ENCODE data around the gene CACNA2D4. TPM values are rescaled to one million over a fixed set of nuclear protein-coding genes. Genes with fewer than 3 reads are reported as not detected.

The CACNA2D4 gene
- total RNA-seq, 4 donors from 2014 or later, result 0.25 to 3.1 (median 0.68) TPM

DNA sequence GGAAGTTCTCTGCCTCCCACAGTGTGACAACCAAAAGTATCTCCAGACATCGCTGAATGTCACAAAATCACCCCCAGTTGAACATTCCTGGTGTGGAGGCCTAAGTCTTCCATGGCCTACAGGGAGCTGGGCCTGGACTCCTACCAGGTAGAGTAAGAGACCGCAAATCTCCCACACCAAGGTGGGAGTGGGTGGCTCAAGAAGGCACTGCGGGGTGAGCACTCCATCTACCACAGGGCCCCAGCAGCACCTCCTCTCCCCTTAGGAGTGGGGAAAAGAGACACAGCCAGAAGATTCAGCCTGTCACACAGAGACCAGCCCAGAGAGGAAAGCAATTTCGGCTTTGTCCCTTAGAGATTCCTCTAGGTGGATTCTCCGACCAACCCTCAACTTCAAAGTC, 72.6 kb downstream of the CACNA2D4 start:
- ATAC-seq, result no peak
- DNase-seq, result no peak
- Histone ChIP-seq H3K27ac (no peak overlapping the region), H3K4me3 (no peak overlapping the region), H3K9me3 (no peaks in the 10 kb centered on the region), H3K36me3 (no peaks in the 10 kb centered on the region), H3K4me1 (no peaks in the 10 kb centered on the region), H3K27me3 (peaks cover 0 to 6% (median 3%) of the 10 kb centered on the region in 3 donors)
- intact Hi-C loops (cut with DNase I; ENCODE audit: low total_unique reads) (no loop called here), in situ Hi-C loops (cut with MboI; ENCODE audit: low sequenced_read_pairs in 4 of 4) (no loop called here)
- TF ChIP-seq, protein P1, sequence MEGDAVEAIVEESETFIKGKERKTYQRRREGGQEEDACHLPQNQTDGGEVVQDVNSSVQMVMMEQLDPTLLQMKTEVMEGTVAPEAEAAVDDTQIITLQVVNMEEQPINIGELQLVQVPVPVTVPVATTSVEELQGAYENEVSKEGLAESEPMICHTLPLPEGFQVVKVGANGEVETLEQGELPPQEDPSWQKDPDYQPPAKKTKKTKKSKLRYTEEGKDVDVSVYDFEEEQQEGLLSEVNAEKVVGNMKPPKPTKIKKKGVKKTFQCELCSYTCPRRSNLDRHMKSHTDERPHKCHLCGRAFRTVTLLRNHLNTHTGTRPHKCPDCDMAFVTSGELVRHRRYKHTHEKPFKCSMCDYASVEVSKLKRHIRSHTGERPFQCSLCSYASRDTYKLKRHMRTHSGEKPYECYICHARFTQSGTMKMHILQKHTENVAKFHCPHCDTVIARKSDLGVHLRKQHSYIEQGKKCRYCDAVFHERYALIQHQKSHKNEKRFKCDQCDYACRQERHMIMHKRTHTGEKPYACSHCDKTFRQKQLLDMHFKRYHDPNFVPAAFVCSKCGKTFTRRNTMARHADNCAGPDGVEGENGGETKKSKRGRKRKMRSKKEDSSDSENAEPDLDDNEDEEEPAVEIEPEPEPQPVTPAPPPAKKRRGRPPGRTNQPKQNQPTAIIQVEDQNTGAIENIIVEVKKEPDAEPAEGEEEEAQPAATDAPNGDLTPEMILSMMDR (IDR thresholded peaks at IDR 0.05 in 4 of 5, conservative IDR thresholded peaks at IDR 0.05 in 1 of 5), result no peak

DNA sequence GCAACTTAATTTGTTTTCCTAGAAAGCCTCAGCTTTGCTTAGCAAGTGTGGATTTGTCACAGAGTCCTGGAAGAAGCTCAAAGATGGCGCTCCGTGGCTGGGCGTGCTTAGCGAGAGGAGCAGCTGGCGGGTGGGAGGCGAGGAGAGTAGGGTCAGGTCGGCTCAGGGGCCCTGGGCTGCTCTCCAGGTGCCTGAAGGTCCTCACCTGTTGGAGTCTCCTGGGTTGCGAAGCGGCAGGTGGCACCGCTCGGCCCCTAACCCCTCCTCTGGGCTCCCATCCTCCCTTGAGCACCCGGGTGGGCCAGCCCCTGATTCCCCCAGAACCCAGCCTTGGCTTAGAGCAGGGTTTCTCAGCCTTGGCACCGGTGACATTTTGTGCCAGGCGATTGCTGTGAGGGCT, 73.0 kb downstream of the CACNA2D4 start:
- in situ Hi-C loops (cut with MboI; ENCODE audit: low sequenced_read_pairs in 4 of 4), result no loop called here
- ATAC-seq (no peak), DNase-seq (peak in 1 of 2 donors; percentile 3)
- Histone ChIP-seq H3K4me3 (no peak overlapping the region), H3K9me3 (no peaks in the 10 kb centered on the region), H3K36me3 (no peaks in the 10 kb centered on the region), H3K27me3 (peaks cover 0 to 6% (median 3%) of the 10 kb centered on the region in 3 donors), H3K27ac (no peak overlapping the region), H3K4me1 (no peaks in the 10 kb centered on the region)
- TF ChIP-seq, protein P1 (IDR thresholded peaks at IDR 0.05 in 4 of 5, conservative IDR thresholded peaks at IDR 0.05 in 1 of 5), result no peak
- no peak for TF ChIP-seq POLR2A (IDR thresholded peaks at IDR 0.05)
- intact Hi-C loops (cut with DNase I; ENCODE audit: low total_unique reads), result no loop called here

DNA sequence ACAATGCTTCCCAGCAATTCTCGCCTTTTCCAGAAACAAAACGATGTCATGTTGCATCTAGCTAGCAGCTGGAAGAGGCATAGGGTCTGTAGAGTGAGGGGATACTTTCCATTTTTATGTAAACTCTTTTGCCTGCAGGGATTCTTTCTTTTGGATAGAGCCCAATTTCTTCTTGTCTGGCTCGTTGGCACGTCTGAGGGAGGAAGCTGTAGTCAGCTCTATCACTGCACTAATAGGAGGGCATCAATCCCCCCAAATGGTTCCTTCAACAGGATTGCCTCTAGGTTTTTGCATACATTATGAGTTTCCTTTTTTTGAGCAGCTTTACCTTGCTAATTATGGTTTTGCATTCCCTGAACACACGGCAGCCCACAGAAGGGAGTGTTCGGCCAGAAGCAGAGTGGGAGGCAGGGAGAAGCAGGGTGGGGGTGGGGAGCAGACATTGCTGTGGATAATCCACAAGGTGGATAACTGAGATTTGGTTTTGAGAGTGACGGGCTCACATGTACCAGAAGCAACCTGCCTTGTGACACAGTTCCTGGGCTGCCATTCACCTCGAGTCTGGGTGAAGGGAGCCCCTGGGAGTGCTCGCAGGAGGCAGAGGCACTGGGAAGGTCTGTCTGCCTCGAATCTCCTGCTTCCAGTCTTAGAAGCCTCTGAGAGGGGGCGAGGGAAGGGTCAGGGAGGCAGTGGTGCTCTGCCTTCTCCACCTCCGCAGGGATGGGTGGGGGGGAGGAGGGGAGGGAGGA, 73.6 kb downstream of the CACNA2D4 start:
- H3K27ac ChIP-seq, result no peak overlapping the region
- H3K27me3 ChIP-seq, result peaks cover 0 to 6% (median 3%) of the 10 kb centered on the region in 3 donors
- ATAC-seq (no peak), DNase-seq (peak in 1 of 2 donors; percentile 3)
- in situ Hi-C loops (cut with MboI; ENCODE audit: low sequenced_read_pairs in 4 of 4), result no loop called here
- H3K36me3 ChIP-seq, result no peaks in the 10 kb centered on the region
- H3K4me1 ChIP-seq, result no peaks in the 10 kb centered on the region
- TF ChIP-seq, protein P1 (IDR thresholded peaks at IDR 0.05 in 4 of 5, conservative IDR thresholded peaks at IDR 0.05 in 1 of 5), result no peak
- TF ChIP-seq POLR2A (IDR thresholded peaks at IDR 0.05), result no peak
- no peak overlapping the region for H3K4me3 ChIP-seq
- H3K9me3 ChIP-seq, result no peaks in the 10 kb centered on the region
- intact Hi-C loops (cut with DNase I; ENCODE audit: low total_unique reads), result no loop called here

DNA sequence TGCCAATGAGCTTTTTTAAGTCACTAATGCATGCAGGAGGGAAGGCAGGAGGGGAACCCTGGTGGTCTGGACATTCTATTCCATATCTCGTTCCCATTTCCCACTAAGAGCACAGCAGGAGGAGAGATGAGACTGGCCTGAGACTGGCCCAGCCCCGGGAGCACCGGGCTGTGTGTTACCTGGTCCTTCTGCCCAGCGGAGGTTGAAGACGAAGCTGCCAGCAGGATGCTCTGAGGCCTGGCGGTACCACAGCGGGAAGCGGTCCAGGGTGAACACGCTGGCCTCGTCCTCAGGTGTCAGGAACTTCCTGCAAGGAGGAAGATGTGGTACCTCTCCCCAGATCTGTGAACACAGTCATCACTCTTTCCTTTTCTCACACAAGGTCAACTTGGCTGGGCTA, 74.2 kb downstream of the CACNA2D4 start:
- H3K27ac ChIP-seq, result no peak overlapping the region
- H3K36me3 ChIP-seq, result no peaks in the 10 kb centered on the region
- DNase-seq, result peak in 1 of 2 donors; percentile 2
- in situ Hi-C loops (cut with MboI; ENCODE audit: low sequenced_read_pairs in 4 of 4), result no loop called here
- TF ChIP-seq, protein P1 (IDR thresholded peaks at IDR 0.05 in 4 of 5, conservative IDR thresholded peaks at IDR 0.05 in 1 of 5), result no peak
- no peak for TF ChIP-seq POLR2A (IDR thresholded peaks at IDR 0.05)
- no peaks in the 10 kb centered on the region for H3K4me1 ChIP-seq
- no peak for ATAC-seq
- no peak overlapping the region for H3K4me3 ChIP-seq
- intact Hi-C loops (cut with DNase I; ENCODE audit: low total_unique reads), result no loop called here
- H3K27me3 ChIP-seq, result peaks cover 0 to 6% (median 3%) of the 10 kb centered on the region in 3 donors
- H3K9me3 ChIP-seq, result no peaks in the 10 kb centered on the region
